Liver (tissue), 9 donors: ENCODE measurements around the gene GREB1L. TPM values are rescaled to one million over a fixed set of nuclear protein-coding genes. Genes with fewer than 3 reads are reported as not detected.

Experiments
- DNase-seq: peaks from one replicate; pipeline ENCODE4 v3.0.0-alpha.2; 2017; ENCODE audit warnings: low spot score
- H3K27ac ChIP-seq, 2 donors: one replicate each; pipeline ENCODE4 v1.7.0; 2013; ENCODE audit warnings: inconsistent platforms in 2 of 2, low read length in 2 of 2, control low read depth in 1 of 2, low read depth in 1 of 2, mild to moderate bottlenecking in 1 of 2
- H3K27me3 ChIP-seq, 4 donors: one replicate each; pipeline versions ENCODE4 v1.6.1 to v1.7.0; 2013; ENCODE audit warnings: low read length in 3 of 4, inconsistent platforms in 1 of 4, mild to moderate bottlenecking in 1 of 4, moderate library complexity in 1 of 4; ENCODE audit not compliant: control insufficient read depth in 4 of 4, insufficient read depth in 4 of 4
- H3K36me3 ChIP-seq, 4 donors: one replicate each; pipeline versions ENCODE4 v1.6.1 to v1.7.0; 2013; ENCODE audit warnings: low read length in 3 of 4, mild to moderate bottlenecking in 3 of 4, low read depth in 1 of 4, moderate library complexity in 1 of 4; ENCODE audit not compliant: control insufficient read depth in 4 of 4, insufficient read depth in 3 of 4
- H3K4me1 ChIP-seq, 4 donors: one replicate each; pipeline versions ENCODE4 v1.6.1 to v1.7.0; 2013; ENCODE audit warnings: low read length in 3 of 4, mild to moderate bottlenecking in 3 of 4, moderate library complexity in 1 of 4; ENCODE audit not compliant: control insufficient read depth in 4 of 4, insufficient read depth in 4 of 4
- H3K4me3 ChIP-seq, 3 donors: one replicate each; pipeline versions ENCODE4 v1.6.1 to v1.7.0; 2013; ENCODE audit warnings: low read length in 3 of 3, control low read depth in 1 of 3, low read depth in 1 of 3, mild to moderate bottlenecking in 1 of 3
- H3K9ac ChIP-seq, 2 donors: one replicate each; pipeline ENCODE4 v1.7.0; 2013; ENCODE audit warnings: low read length in 2 of 2, mild to moderate bottlenecking in 2 of 2, moderate library complexity in 2 of 2, control low read depth in 1 of 2, low read depth in 1 of 2
- H3K9me3 ChIP-seq, 4 donors: one replicate each; pipeline versions ENCODE4 v1.6.1 to v1.7.0; 2013; ENCODE audit warnings: low read length in 3 of 4; ENCODE audit not compliant: control insufficient read depth in 4 of 4
- ATF3 ChIP-seq: IDR thresholded peaks from 2 replicates; pipeline ENCODE4 v1.6.1; 2016; ENCODE audit warnings: antibody characterized with exemption
- CTCF ChIP-seq: fragments of 150-350 bp; IDR thresholded peaks from 2 replicates; pipeline ENCODE4 v1.5.1; 2017; ENCODE audit warnings: improper control_type of control experiment, low read depth, low read length; ENCODE audit not compliant: missing input control
- EGR1 ChIP-seq, 2 donors: IDR thresholded peaks; 2 replicates each; pipeline ENCODE4 v1.6.1; 2016 to 2018; ENCODE audit warnings: antibody characterized with exemption in 2 of 2, low read depth in 2 of 2
- FOXA1 ChIP-seq: IDR thresholded peaks from 2 replicates; pipeline ENCODE4 v1.6.1; 2016; ENCODE audit warnings: antibody characterized with exemption
- FOXA2 ChIP-seq: IDR thresholded peaks from 2 replicates; pipeline ENCODE4 v1.6.1; 2016; ENCODE audit warnings: antibody characterized with exemption
- GABPA ChIP-seq, 2 donors: IDR thresholded peaks in 1 of 2; conservative IDR thresholded peaks in 1 of 2; 2 replicates each; pipeline ENCODE4 v1.6.1; 2016; ENCODE audit warnings: antibody characterized with exemption in 2 of 2, mild to moderate bottlenecking in 1 of 2, moderate library complexity in 1 of 2
- HNF4A ChIP-seq, 2 donors: conservative IDR thresholded peaks; 2 replicates each; pipeline ENCODE4 v1.6.1; 2016; ENCODE audit warnings: antibody characterized with exemption in 2 of 2, mild to moderate bottlenecking in 2 of 2
- HNF4G ChIP-seq: IDR thresholded peaks from 2 replicates; pipeline ENCODE4 v1.6.1; 2016; ENCODE audit warnings: antibody characterized with exemption
- JUND ChIP-seq, 2 donors: IDR thresholded peaks; 2 replicates each; pipeline ENCODE4 v1.6.1; 2016; ENCODE audit warnings: antibody characterized with exemption in 2 of 2
- MAX ChIP-seq: IDR thresholded peaks from 2 replicates; pipeline ENCODE4 v1.6.1; 2016; ENCODE audit warnings: antibody characterized with exemption
- NR2F2 ChIP-seq: IDR thresholded peaks from 2 replicates; pipeline ENCODE4 v1.6.1; 2016; ENCODE audit warnings: antibody characterized with exemption
- RAD21 ChIP-seq, 2 donors: IDR thresholded peaks; 2 replicates each; pipeline ENCODE4 v1.6.1; 2016; ENCODE audit warnings: antibody characterized with exemption in 2 of 2, mild to moderate bottlenecking in 2 of 2
- RXRA ChIP-seq, 2 donors: IDR thresholded peaks; 2 replicates each; pipeline ENCODE4 v1.6.1; 2017 to 2018; ENCODE audit warnings: antibody characterized with exemption in 2 of 2, mild to moderate bottlenecking in 1 of 2
- SP1 ChIP-seq: IDR thresholded peaks from 2 replicates; pipeline ENCODE4 v1.6.1; 2018; ENCODE audit warnings: antibody characterized with exemption, mild to moderate bottlenecking
- TAF1 ChIP-seq: conservative IDR thresholded peaks from 2 replicates; pipeline ENCODE4 v1.6.1; 2016; ENCODE audit warnings: antibody characterized with exemption, mild to moderate bottlenecking
- YY1 ChIP-seq: IDR thresholded peaks from 2 replicates; pipeline ENCODE4 v1.6.1; 2016; ENCODE audit warnings: antibody characterized with exemption, mild to moderate bottlenecking
- WGBS: extraction: QIAGEN DNeasy Blood & Tissue Kit; methylation state at CpG from one replicate; pipeline ENCODE4 v1.1.7; 2013; 5-methylcytosine and 5-hydroxymethylcytosine counted together
- polyA plus RNA-seq, 2 donors: library from polyadenylated mRNA; stranded (reverse) in 1 of 2; unstranded in 1 of 2; fragments of 200-250 nt in 1 of 2; fragments of >200 nt in 1 of 2; fragmentation: Nextera tagmentation in 1 of 2; extraction: Ambion mirVana in 1 of 2; gene quantifications; one replicate each; pipeline versions ENCODE4 v1.2.1 to v1.2.3, GENCODE V29; 2013 to 2015
- total RNA-seq, 2 donors: library from RNA; depleted of rRNA; stranded (reverse); fragments of >200 nt; gene quantifications; one replicate each; pipeline ENCODE4 v1.2.3, GENCODE V29; 2014
- TF ChIP-seq, protein P1 (sequence below): IDR thresholded peaks from 2 replicates; pipeline ENCODE4 v1.6.1; 2016; ENCODE audit warnings: antibody characterized with exemption, mild to moderate bottlenecking
- TF ChIP-seq, protein P2 (sequence below): IDR thresholded peaks from 2 replicates; pipeline ENCODE4 v1.6.1; 2016; ENCODE audit warnings: antibody characterized with exemption
- donor health status: healthy.
- donor health status: healthy.
- donor health status: healthy.
- donor health status: healthy.
- donor health status: healthy.

The GREB1L gene
- total and polyA plus RNA-seq, 4 donors, result 1.2 to 13.1 (median 3.0) TPM

- no peaks in the 10 kb centered on the region for H3K36me3 ChIP-seq
- TF ChIP-seq ATF3 (no peak), FOXA1 (no peak), HNF4A (conservative IDR thresholded peaks at IDR 0.05) (no peak), MAX (no peak)
- TF ChIP-seq, protein P1, sequence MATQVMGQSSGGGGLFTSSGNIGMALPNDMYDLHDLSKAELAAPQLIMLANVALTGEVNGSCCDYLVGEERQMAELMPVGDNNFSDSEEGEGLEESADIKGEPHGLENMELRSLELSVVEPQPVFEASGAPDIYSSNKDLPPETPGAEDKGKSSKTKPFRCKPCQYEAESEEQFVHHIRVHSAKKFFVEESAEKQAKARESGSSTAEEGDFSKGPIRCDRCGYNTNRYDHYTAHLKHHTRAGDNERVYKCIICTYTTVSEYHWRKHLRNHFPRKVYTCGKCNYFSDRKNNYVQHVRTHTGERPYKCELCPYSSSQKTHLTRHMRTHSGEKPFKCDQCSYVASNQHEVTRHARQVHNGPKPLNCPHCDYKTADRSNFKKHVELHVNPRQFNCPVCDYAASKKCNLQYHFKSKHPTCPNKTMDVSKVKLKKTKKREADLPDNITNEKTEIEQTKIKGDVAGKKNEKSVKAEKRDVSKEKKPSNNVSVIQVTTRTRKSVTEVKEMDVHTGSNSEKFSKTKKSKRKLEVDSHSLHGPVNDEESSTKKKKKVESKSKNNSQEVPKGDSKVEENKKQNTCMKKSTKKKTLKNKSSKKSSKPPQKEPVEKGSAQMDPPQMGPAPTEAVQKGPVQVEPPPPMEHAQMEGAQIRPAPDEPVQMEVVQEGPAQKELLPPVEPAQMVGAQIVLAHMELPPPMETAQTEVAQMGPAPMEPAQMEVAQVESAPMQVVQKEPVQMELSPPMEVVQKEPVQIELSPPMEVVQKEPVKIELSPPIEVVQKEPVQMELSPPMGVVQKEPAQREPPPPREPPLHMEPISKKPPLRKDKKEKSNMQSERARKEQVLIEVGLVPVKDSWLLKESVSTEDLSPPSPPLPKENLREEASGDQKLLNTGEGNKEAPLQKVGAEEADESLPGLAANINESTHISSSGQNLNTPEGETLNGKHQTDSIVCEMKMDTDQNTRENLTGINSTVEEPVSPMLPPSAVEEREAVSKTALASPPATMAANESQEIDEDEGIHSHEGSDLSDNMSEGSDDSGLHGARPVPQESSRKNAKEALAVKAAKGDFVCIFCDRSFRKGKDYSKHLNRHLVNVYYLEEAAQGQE, result no peak
- 71% methylated on average over 7 of the region's 7 CpGs for WGBS
- H3K9ac ChIP-seq, result no peak overlapping the region
- no peaks in the 10 kb centered on the region for H3K4me1 ChIP-seq
- no peaks in the 10 kb centered on the region for H3K9me3 ChIP-seq
- no peak overlapping the region for H3K4me3 ChIP-seq
- no peak for DNase-seq
- H3K27me3 ChIP-seq, result no peaks in the 10 kb centered on the region
- no peak overlapping the region for H3K27ac ChIP-seq
Measured at GRCh38 chr18:21484851-21485636, 243.0 kb downstream of the GREB1L start.

DNA sequence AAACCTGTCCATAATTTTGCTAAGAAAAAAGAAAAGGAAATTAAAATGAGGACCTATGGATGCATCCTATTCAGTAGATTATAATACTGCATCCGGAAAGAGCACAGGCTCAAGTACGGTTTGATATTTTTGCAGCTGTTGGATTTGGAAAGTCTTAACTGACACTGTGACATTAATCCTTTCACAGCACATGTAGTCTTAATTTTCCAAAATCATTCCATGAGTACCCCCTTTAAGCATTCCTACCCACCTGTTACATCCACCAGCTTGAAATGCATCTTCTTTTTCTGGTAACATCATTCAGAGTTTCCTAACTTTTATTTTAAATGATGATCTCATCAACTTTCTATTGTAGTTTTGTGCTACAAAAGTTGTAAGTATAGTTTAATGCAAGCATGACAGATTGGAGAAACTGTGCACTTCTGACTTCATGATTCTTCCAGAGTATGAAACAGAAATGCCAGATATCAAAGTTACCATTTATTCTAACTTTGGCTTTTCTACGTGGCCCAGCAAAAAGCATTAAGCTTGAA lies 244.9 kb downstream of the GREB1L start:
- Histone ChIP-seq H3K27me3 (no peaks in the 10 kb centered on the region), H3K27ac (no peak overlapping the region), H3K36me3 (no peaks in the 10 kb centered on the region), H3K9ac (no peak overlapping the region), H3K9me3 (no peaks in the 10 kb centered on the region), H3K4me3 (no peak overlapping the region), H3K4me1 (no peaks in the 10 kb centered on the region)
- WGBS, result 91% methylated on average over 3 of the region's 3 CpGs
- DNase-seq, result no peak
- TF ChIP-seq ATF3 (no peak), SP1 (no peak), RXRA (IDR thresholded peaks at IDR 0.05) (no peak), CTCF (no peak), FOXA2 (no peak), HNF4G (no peak), RAD21 (IDR thresholded peaks at IDR 0.05) (no peak), EGR1 (IDR thresholded peaks at IDR 0.05; ENCODE audit: low read depth in 2 of 2) (no peak), JUND (IDR thresholded peaks at IDR 0.05) (no peak), GABPA (IDR thresholded peaks at IDR 0.05 in 1 of 2, conservative IDR thresholded peaks at IDR 0.05 in 1 of 2) (no peak), HNF4A (conservative IDR thresholded peaks at IDR 0.05) (no peak), MAX (no peak), TAF1 (no peak), YY1 (no peak), NR2F2 (no peak), FOXA1 (no peak)
- TF ChIP-seq, protein P1, result no peak
- TF ChIP-seq, protein P2, sequence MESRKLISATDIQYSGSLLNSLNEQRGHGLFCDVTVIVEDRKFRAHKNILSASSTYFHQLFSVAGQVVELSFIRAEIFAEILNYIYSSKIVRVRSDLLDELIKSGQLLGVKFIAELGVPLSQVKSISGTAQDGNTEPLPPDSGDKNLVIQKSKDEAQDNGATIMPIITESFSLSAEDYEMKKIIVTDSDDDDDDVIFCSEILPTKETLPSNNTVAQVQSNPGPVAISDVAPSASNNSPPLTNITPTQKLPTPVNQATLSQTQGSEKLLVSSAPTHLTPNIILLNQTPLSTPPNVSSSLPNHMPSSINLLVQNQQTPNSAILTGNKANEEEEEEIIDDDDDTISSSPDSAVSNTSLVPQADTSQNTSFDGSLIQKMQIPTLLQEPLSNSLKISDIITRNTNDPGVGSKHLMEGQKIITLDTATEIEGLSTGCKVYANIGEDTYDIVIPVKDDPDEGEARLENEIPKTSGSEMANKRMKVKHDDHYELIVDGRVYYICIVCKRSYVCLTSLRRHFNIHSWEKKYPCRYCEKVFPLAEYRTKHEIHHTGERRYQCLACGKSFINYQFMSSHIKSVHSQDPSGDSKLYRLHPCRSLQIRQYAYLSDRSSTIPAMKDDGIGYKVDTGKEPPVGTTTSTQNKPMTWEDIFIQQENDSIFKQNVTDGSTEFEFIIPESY, result no peak
